GM23248 (cell line): ENCODE data around the gene WNT10A. TPM values are rescaled to one million over a fixed set of nuclear protein-coding genes. Genes with fewer than 3 reads are reported as not detected.

ENCODE experiments used
- DNase-seq: peaks from one replicate; pipeline ENCODE4 v3.0.0-alpha.2; 2015
- H2AFZ ChIP-seq: fragments of 200-600 bp; sonication (generic); 2 replicates; pipeline ENCODE4 v1.6.1; 2016; ENCODE audit warnings: antibody characterized with exemption
- H3F3A ChIP-seq: fragments of 200-600 bp; sonication (generic); 2 replicates; pipeline ENCODE4 v1.6.1; 2016; ENCODE audit warnings: mild to moderate bottlenecking, antibody characterized with exemption, mixed run types; ENCODE audit not compliant: insufficient read depth
- H3K27ac ChIP-seq: fragments of 200-600 bp; sonication (generic); 2 replicates; pipeline ENCODE4 v1.5.1; 2016; ENCODE audit warnings: mild to moderate bottlenecking
- H3K27me3 ChIP-seq: fragments of 200-600 bp; sonication (generic); replicated peaks from 2 replicates; pipeline ENCODE4 v1.6.1; 2016; ENCODE audit warnings: mild to moderate bottlenecking; ENCODE audit not compliant: insufficient read depth
- H3K36me3 ChIP-seq: fragments of 200-600 bp; sonication (generic); 2 replicates; pipeline ENCODE4 v1.6.1; 2016; ENCODE audit warnings: low read depth, mild to moderate bottlenecking
- H3K4me1 ChIP-seq: fragments of 200-600 bp; sonication (generic); 2 replicates; pipeline ENCODE4 v1.6.1; 2016; ENCODE audit warnings: mild to moderate bottlenecking; ENCODE audit not compliant: insufficient read depth
- H3K4me2 ChIP-seq: fragments of 200-600 bp; sonication (generic); one replicate; pipeline ENCODE4 v1.6.1; 2016; ENCODE audit warnings: mild to moderate bottlenecking; ENCODE audit not compliant: unreplicated experiment
- H3K4me3 ChIP-seq: fragments of 200-600 bp; sonication (generic); 2 replicates; pipeline ENCODE4 v1.5.1; 2016; ENCODE audit warnings: mild to moderate bottlenecking
- H3K79me2 ChIP-seq: fragments of 200-600 bp; sonication (generic); 2 replicates; pipeline ENCODE4 v1.6.1; 2016; ENCODE audit warnings: mild to moderate bottlenecking; ENCODE audit not compliant: insufficient read depth
- H3K9ac ChIP-seq: fragments of 200-600 bp; sonication (generic); 2 replicates; pipeline ENCODE4 v1.6.1; 2016; ENCODE audit warnings: mild to moderate bottlenecking
- H3K9me2 ChIP-seq: fragments of 200-600 bp; sonication (generic); 2 replicates; pipeline ENCODE4 v1.6.1; 2016; ENCODE audit warnings: mixed run types, mild to moderate bottlenecking, moderate library complexity; ENCODE audit not compliant: insufficient read depth
- H3K9me3 ChIP-seq: fragments of 200-600 bp; sonication (generic); one replicate; pipeline ENCODE4 v1.6.1; 2017; ENCODE audit warnings: low read depth
- H4K20me1 ChIP-seq: fragments of 200-600 bp; sonication (generic); 2 replicates; pipeline ENCODE4 v1.6.0; 2016; ENCODE audit not compliant: insufficient read depth
- EZH2 ChIP-seq: fragments of 200-600 bp; sonication (generic); IDR thresholded peaks from 2 replicates; pipeline ENCODE4 v1.6.1; 2018; ENCODE audit warnings: antibody characterized with exemption, mild to moderate bottlenecking; ENCODE audit not compliant: insufficient read depth, poor library complexity, severe bottlenecking
- EZH2phosphoT487 ChIP-seq: fragments of 200-600 bp; sonication (generic); IDR thresholded peaks from 2 replicates; pipeline ENCODE4 v1.6.1; 2018; ENCODE audit warnings: antibody characterized with exemption, moderate library complexity, mild to moderate bottlenecking, low read depth; ENCODE audit not compliant: insufficient read depth
- WGBS, 2 experiments: methylation state at CpG; one replicate each; pipeline ENCODE4 v1.1.6; 2015 to 2017; ENCODE audit warnings: low lambda C conversion rate in 2 of 2, low coverage in 1 of 2; ENCODE audit errors: missing lambda C conversion rate in 2 of 2; 5-methylcytosine and 5-hydroxymethylcytosine counted together
- in situ Hi-C: fragments of 300-500 bp; cut with MboI; formaldehyde crosslinking; loops from 2 replicates; pipeline ENCODE4 v1.15.0; 2020
- polyA plus RNA-seq: library from polyadenylated mRNA; unstranded; fragments of >200 nt; fragmentation: Nextera tagmentation; extraction: Ambion mirVana; gene quantifications from 2 replicates; pipeline ENCODE4 v1.2.1, GENCODE V29; 2016
- total RNA-seq: library from RNA; depleted of rRNA; stranded (reverse); fragments of >200 nt; shearing (Covaris generic); gene quantifications from 2 replicates; pipeline ENCODE4 v1.2.3, GENCODE V29; 2014

WNT10A gene
- total and polyA plus RNA-seq, 2 experiments from 2014 or later, result not detected

DNA sequence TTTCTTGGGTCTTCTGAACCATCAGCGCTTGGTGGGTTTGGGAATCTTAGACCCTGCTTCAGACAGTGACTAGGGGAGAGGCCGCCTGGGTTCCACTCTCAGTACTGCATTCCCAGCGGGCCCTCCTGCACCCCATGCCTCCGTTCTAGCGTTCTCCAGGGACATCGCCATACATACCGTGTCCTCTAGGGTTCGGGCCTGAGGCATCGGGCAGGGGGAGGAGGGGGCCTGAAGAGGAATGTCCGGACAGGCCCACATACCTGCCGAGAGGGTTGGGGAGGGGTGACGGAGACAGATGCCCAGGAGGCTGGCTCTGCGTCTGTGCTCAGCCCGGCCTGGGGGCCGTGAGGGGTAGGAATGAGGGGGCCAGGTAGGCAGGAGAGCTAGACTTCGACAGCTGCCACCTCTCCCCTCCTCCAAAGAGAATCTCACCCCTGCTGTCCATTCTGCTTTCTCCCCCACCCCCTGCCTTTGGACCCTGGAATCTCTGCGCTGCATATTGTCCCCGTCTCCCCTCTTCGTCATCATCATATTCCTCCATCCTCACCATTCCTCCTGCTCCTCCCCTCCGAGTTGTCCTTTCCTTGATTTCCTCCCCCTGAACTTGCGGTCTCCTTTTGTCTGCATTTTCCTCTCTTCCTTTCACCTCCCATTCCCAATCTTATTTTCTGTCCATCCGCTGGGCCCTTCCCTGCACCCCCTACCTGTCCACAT, 7.8 kb upstream of the WNT10A start:
- H3K27me3 ChIP-seq, result peaks cover 85% of the 10 kb centered on the region
- H3K79me2 ChIP-seq, result no peaks in the 10 kb centered on the region
- no peaks in the 10 kb centered on the region for H3K36me3 ChIP-seq
- no peak overlapping the region for H2AFZ ChIP-seq
- no peak for DNase-seq
- in situ Hi-C loops, result no loop called here
- no peaks in the 10 kb centered on the region for H3K9me2 ChIP-seq
- no peaks in the 10 kb centered on the region for H4K20me1 ChIP-seq
- H3K4me3 ChIP-seq, result no peak overlapping the region
- WGBS, 2 experiments, result 16 to 17% methylated on average over 19 to 22 of the region's 22 CpGs
- no peaks in the 10 kb centered on the region for H3K9me3 ChIP-seq
- no peaks in the 10 kb centered on the region for H3K4me1 ChIP-seq
- H3F3A ChIP-seq, result no peaks in the 10 kb centered on the region
- H3K9ac ChIP-seq, result no peak overlapping the region
- TF ChIP-seq EZH2 (peak; percentile 87), EZH2phosphoT487 (no peak)
- no peak overlapping the region for H3K27ac ChIP-seq
- H3K4me2 ChIP-seq, result no peak overlapping the region

GRCh38 chr2:218873359-218874194, 7.1 kb upstream of the WNT10A start:
- TF ChIP-seq EZH2, result no peak
- TF ChIP-seq EZH2phosphoT487, result no peak
- no peak overlapping the region for H3K4me3 ChIP-seq
- no peaks in the 10 kb centered on the region for H4K20me1 ChIP-seq
- H3K9me3 ChIP-seq, result no peaks in the 10 kb centered on the region
- H3F3A ChIP-seq, result no peaks in the 10 kb centered on the region
- no peaks in the 10 kb centered on the region for H3K4me1 ChIP-seq
- DNase-seq, result no peak
- H3K27ac ChIP-seq, result no peak overlapping the region
- no peak overlapping the region for H2AFZ ChIP-seq
- H3K79me2 ChIP-seq, result no peaks in the 10 kb centered on the region
- peaks cover 77% of the 10 kb centered on the region for H3K27me3 ChIP-seq
- no peak overlapping the region for H3K4me2 ChIP-seq
- H3K9me2 ChIP-seq, result no peaks in the 10 kb centered on the region
- no peak overlapping the region for H3K9ac ChIP-seq
- in situ Hi-C loops, result no loop called here
- H3K36me3 ChIP-seq, result no peaks in the 10 kb centered on the region
- 11 to 16% methylated on average over 49 to 72 of the region's 86 CpGs for WGBS, 2 experiments

- no peaks in the 10 kb centered on the region for H3K9me3 ChIP-seq
- no peaks in the 10 kb centered on the region for H4K20me1 ChIP-seq
- no peaks in the 10 kb centered on the region for H3K4me1 ChIP-seq
- H2AFZ ChIP-seq, result no peak overlapping the region
- no peak overlapping the region for H3K9ac ChIP-seq
- peaks cover 66% of the 10 kb centered on the region for H3K27me3 ChIP-seq
- H3K79me2 ChIP-seq, result no peaks in the 10 kb centered on the region
- TF ChIP-seq EZH2 (no peak), EZH2phosphoT487 (no peak)
- 68 to 69% methylated on average over 2 of the region's 2 CpGs for WGBS, 2 experiments
- H3K36me3 ChIP-seq, result no peaks in the 10 kb centered on the region
- H3K4me3 ChIP-seq, result no peak overlapping the region
- no peaks in the 10 kb centered on the region for H3K9me2 ChIP-seq
- H3F3A ChIP-seq, result no peaks in the 10 kb centered on the region
- DNase-seq, result no peak
- H3K27ac ChIP-seq, result no peak overlapping the region
- in situ Hi-C loops, result no loop called here
- H3K4me2 ChIP-seq, result no peak overlapping the region
Measured at GRCh38 chr2:218875692-218876246, 4.9 kb upstream of the WNT10A start.

- in situ Hi-C loops, result no loop called here
- H3K27ac ChIP-seq, result no peak overlapping the region
- TF ChIP-seq EZH2phosphoT487 (no peak), EZH2 (no peak)
- no peaks in the 10 kb centered on the region for H3K9me3 ChIP-seq
- H3K9me2 ChIP-seq, result no peaks in the 10 kb centered on the region
- no peaks in the 10 kb centered on the region for H3K36me3 ChIP-seq
- 2 to 4% methylated on average over 3 of the region's 3 CpGs for WGBS, 2 experiments
- no peaks in the 10 kb centered on the region for H3K79me2 ChIP-seq
- peaks cover 64% of the 10 kb centered on the region for H3K27me3 ChIP-seq
- H3K9ac ChIP-seq, result no peak overlapping the region
- H3K4me3 ChIP-seq, result no peak overlapping the region
- no peaks in the 10 kb centered on the region for H3F3A ChIP-seq
- DNase-seq, result peak; percentile 64
- H4K20me1 ChIP-seq, result no peaks in the 10 kb centered on the region
- H2AFZ ChIP-seq, result no peak overlapping the region
- no peaks in the 10 kb centered on the region for H3K4me1 ChIP-seq
- no peak overlapping the region for H3K4me2 ChIP-seq
Measured at GRCh38 chr2:218876562-218877219, 4.0 kb upstream of the WNT10A start.
